ENCODE measurements around the gene NSMCE4A.
"Not testable (repeated sequence)": the region's sequence is repeated elsewhere in the genome, so short reads cannot be mapped to it uniquely, and the experiment has no call there.

Gene NSMCE4A, protein sequence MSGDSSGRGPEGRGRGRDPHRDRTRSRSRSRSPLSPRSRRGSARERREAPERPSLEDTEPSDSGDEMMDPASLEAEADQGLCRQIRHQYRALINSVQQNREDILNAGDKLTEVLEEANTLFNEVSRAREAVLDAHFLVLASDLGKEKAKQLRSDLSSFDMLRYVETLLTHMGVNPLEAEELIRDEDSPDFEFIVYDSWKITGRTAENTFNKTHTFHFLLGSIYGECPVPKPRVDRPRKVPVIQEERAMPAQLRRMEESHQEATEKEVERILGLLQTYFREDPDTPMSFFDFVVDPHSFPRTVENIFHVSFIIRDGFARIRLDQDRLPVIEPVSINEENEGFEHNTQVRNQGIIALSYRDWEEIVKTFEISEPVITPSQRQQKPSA

DNA sequence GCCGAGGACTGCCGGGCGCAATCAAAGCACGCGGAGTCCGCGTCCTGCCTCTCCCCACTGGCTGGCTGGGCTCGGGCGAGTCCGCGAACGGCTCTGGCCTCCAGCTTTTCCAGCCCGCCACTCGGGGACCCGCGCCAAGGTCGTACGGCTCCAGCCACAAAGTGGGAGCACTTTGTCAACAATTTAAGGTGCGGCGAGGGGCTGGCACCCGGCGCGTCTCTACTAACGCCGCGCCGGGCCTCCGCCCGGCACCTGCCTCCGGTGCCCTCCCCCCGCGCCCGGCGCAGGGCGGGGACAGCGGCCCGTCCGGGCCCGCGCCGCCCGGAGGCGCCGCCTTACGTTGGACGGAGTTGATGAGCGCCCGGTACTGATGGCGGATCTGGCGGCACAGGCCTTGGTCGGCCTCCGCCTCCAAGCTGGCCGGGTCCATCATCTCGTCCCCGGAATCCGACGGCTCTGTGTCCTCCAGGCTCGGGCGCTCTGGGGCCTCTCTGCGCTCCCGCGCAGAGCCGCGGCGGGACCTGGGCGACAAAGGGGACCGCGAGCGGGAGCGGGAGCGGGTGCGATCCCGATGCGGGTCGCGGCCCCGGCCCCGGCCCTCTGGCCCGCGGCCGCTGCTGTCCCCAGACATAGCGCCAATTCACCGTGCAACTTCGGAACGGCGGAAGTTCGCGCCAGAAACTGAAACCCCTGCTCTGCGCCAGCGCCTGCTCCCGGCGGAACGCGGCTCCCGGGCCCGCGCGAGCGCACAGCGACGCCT is at the start of gene NSMCE4A:
NSMCE4A (minus strand) TSS at position 683 of the 760 bp plus-strand sequence; CDS start at position 631, 52 bp downstream.
- peak; percentile 90 for DNase-seq

DNA sequence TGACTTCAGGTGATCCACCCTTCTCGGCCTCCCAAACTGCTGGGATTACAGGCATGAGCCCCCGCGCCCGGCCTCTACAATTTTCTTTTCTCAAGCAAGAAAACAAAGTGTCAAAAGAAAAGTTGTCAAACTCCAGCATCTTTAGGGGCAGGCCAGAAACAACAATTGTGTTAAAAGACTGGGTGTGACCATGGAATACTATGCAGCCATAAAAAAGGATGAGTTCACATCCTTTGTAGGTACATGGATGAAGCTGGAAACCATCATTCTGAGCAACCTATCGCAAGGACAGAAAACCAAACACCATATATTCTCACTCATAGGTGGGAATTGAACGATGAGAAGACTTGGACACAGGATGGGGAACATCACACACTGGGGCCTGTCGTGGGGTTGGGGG is 48.2 kb upstream of the NSMCE4A start:
- DNase-seq: not testable (repeated sequence)

- DNase-seq: no peak
Measured at GRCh38 chr10:122022276-122022675, 47.3 kb upstream of the NSMCE4A start.

DNA sequence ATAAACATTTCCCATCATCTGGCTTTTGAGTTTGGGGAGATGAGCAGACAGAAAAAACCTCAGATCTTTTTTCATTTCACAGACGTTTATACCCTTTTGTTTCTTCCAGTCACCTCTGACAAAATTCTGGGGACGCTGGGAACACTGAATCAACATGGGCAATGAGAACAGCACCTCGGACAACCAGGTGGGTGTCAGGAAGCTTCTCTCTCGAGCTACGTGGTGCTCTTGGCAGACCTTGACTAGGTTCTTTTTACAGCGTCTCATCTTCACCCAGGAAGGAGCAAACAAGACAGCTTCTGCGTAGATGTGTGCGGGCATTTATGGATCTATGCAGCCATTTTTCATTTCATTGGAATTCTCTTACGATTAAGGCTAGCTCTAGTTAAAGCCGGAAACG is 46.8 kb upstream of the NSMCE4A start:
- no peak for DNase-seq

DNA sequence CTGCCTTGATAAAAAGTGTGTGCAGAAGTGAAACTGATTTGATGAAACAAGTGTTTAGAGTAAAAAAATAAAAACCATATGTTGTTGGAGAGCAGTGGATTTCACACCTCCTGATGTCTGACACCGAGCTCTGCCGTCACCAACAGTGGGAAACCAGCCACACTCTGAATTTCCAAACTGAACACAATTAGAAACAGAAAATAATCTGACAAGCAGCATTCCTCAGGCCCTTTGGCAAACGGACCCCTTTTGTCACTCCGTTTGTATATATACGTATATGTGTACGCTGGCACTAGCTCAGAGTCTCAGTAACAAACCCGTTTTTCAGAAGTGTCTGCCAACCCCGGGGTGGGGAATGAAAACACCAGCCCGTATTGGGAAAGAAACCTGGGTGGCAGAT is 46.4 kb upstream of the NSMCE4A start:
- no peak for DNase-seq

GRCh38 chr10:122020226-122020625 is 45.2 kb upstream of the NSMCE4A start:
- no peak for DNase-seq

DNA sequence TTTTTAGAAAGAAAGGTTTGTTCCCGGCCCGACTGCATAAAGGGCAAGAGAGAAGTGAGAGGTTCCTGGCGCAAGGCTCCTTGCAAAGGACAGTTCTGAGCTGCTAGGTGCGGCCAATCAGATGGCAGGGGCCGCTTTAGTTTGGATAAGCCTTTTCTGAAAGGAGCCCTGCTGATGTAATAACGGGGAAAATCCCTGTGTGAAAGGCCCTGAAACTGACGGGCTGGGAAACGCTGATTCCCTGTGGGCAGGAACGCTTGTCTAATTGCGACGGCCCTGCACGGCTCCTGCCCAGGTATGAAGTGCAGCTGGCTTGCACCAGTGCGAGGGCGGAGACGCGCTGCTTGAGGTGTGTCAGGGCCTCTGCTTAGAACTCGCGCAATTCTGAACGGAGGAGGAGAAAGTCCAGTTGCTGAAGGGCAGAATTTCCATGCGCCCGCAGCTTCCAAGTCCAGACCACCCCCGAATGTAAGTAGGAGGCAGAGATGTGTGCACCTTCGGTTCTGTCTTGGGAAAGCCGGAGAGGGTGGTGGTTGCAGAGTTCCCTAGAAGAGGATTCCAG is 44.5 kb upstream of the NSMCE4A start:
- DNase-seq: no peak

DNA sequence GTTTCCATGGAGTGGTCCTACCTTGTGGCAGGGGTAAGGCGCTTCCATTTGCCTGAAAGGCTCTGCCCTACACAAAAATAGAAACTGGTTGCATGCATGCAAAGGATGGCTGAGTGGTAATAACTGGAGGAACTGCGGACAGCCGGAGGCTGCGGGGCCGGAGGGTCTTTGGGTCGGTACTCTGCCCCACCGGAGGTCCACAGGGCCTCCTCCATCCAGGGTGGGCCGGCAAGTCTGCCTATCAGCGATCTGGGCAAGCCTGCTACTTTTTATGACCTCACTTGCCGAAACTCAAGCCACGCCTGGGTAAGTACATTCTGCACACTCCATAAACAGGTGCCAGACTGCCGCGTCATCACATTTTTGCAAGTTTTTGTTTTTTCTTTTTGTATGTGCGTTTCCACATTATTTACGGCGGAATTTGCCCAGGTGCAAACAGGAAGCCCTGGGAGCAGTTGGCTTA is 44.0 kb upstream of the NSMCE4A start:
- no peak for DNase-seq

- no peak for DNase-seq
Measured at GRCh38 chr10:122018491-122018890, 43.5 kb upstream of the NSMCE4A start.

DNA sequence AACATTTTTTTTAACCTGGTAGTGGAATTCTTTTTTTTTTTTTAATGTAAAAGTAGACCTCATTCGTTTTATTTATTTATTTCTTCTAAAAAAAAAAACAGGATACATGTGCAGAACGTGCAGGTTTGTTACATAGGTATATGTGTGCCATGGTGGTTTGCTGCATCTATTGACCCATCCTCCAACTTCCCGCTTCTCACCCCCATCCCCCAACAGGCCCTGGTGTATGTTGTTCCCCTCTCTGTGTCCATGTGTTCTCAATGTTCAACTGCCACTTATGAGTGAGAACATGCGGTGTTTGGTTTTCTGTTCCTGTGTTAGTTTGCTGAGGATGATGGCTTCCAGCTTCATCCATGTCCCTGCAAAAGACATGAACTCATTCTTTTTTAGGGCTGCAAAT is 42.9 kb upstream of the NSMCE4A start:
- DNase-seq: not testable (repeated sequence)

DNA sequence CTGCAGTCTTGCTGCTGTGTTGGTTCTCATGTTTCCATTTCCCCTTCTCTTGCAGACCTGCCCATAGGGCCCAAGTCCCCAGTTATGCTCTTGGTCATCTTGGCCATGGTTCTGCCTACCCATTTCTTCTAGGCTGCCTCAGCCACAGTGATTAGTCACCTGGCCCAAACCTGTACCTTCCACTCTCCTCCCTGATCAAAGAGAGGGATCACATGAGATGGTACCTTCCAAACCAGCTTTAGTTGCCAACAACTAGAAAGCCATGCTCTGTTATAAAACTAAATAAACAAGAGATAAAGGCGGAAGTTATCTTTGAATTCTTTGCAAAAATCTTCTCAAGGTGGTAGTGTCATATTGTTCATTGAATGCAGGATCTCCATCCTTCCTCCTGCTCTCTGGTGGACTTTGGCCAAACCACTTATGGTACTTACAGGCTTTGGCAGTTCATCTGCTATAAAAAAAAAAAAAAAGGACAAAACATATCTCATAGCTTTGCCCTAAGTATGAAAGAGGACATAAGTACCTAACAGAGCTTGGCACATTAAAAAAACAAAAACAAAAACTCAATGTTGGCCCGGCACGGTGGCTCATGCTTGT is 39.7 kb upstream of the NSMCE4A start:
- DNase-seq: no peak

DNA sequence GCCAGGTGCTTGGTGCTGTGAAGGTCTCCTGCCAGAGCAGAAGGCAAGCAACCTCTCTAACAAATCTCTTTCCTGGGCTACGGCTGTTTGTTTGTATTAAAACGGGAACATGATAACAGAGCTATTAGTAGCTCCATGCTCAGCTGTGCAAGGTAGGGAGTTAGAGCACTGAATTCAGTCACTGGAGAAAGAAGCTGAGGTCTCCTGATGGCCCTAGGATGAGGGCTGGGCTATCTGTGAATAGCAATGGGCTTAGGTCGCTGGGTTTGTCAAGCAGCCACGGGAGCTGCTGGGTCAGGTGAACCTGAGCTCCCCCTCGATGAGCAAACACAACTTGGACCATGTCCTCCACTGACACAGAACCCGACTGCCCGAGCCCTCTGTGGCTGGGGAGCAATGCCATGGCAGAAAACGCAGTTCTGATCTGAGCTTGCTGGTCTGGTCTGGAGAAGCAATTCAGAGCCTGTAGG is 38.3 kb upstream of the NSMCE4A start:
- no peak for DNase-seq

DNA sequence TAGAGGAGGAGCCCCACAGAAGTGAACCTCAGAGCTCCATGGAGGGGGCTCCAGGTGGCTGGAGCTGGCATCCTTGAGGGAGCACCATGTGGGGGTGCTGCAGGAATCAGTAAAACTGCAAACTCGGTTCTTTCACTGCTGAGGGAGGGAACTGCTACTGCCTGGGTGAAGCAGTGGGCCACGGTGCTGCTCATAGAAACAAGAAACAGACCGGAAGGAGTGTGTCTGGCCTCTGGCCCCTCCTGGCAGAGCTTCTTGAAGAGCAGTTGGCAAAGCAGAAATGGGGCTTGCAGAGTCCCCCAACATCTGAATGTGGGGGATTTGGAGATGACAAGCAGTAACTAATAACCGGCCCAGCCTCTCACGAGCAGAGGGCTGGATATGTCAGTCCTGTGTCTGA is 37.7 kb upstream of the NSMCE4A start:
- DNase-seq: no peak

GRCh38 chr10:122010405-122011050 is 35.5 kb upstream of the NSMCE4A start:
- no peak for DNase-seq

- no peak for DNase-seq
Measured at GRCh38 chr10:122007415-122007814, 32.4 kb upstream of the NSMCE4A start.

DNA sequence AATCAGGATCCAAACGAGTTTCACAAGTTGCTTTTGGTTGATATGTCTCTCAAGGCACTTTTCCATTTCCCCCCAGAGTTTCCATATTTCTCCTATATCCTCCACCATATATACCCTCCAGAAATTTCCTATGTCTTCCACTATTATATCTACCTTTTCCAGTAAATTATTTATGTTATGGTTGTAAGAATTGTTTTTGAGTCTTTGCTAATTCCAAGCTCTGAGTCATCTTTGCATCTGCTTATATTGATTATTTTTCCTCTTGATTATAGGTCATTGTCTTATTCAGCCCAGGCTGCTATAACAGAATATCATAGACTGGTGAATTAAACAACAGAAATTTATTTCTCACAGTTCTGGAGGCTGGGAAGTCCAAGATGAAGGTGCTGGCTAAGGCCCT is 26.7 kb upstream of the NSMCE4A start:
- no peak for DNase-seq

GRCh38 chr10:121999301-121999700 is 24.3 kb upstream of the NSMCE4A start:
- DNase-seq: no peak

GRCh38 chr10:121998462-121998861 is 23.4 kb upstream of the NSMCE4A start:
- no peak for DNase-seq

- no peak for DNase-seq
Measured at GRCh38 chr10:121994429-121994941, 19.5 kb upstream of the NSMCE4A start.

DNA sequence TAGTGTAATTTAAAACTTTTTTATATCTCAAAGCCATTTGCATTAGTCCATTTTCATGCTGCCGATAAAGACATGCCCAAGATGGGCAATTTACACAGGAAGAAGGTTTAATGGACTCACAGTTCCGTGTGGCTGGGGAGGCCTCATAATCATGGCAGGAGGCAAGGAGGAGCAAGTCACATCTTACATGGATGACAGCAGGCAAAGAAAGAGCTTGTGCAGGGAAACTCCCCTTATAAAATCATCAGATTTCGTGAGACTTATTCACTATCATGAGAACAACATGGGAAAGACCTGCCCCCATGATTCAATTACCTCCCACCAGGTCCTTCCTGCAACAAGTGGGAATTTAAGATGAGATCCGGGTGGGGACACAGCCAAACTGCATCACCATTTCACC is 16.7 kb upstream of the NSMCE4A start:
- DNase-seq: not testable (repeated sequence)

DNA sequence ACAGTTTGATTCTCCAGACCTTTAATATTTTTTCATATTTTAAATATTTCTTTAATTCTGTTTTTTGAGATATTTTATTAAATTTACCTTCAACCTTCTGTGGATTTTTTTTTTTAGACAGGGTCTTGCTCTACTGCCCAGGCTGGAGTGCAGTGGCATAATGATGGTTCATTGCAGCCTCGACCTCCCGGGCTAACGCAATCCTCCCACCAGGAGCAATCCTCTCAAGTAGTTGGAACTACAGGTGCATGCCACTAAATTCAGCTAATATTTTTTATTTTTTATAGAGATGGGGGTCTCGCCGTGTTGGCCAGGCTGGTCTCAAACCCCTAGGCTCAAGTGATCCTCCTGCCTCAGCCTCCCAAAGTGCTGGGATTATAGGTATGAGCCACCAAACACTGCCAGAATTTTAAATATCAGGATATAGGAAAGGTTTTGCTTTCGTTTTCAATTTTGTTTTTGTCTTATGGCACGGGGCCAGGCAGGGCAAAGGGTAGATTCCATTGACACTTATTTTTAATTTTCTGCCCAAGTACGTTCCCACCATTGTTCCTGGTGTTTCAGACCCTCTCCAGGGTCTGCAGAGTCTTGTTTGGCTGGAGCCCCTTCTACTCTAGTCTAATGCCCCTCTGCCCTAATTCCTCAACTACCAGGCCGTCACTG is 15.1 kb upstream of the NSMCE4A start:
- DNase-seq: no peak
